NOMO-1 treated with dmso at 0.1 percent for 144 hours (cell line): ENCODE data around the gene ARID3C.
A peak's percentile ranks its signal among the peaks of the same experiment; 100 is the strongest.

Experiments
- DNase-seq: peaks from one replicate; lab custom pipeline; 2025; ENCODE audit not compliant: unreplicated experiment; lab: John Stamatoyannopoulos, UW

The ARID3C gene

GRCh38 chr9:34628656-34629490, at the start of gene ARID3C:
TSS of gene ARID3C (minus strand) at chr9:34629066. CDS start at chr9:34628014, 1,052 bp downstream.
- DNase-seq, result no peak

- DNase-seq, result no peak
These were observed 47.0 kb upstream of the ARID3C start for GRCh38 chr9:34675869-34676268.

GRCh38 chr9:34675048-34675714, 46.3 kb upstream of the ARID3C start:
- peak; percentile 51 for DNase-seq

- no peak for DNase-seq
These were observed 45.6 kb upstream of the ARID3C start for GRCh38 chr9:34674440-34674839.

GRCh38 chr9:34671307-34671706, 42.4 kb upstream of the ARID3C start:
- DNase-seq, result no peak

- DNase-seq, result no peak
These were observed 41.1 kb upstream of the ARID3C start for GRCh38 chr9:34669809-34670562.

GRCh38 chr9:34665381-34666250, 36.8 kb upstream of the ARID3C start:
- peak; percentile 94 for DNase-seq

- no peak for DNase-seq
These were observed 36.2 kb upstream of the ARID3C start for GRCh38 chr9:34665067-34665380.

- peak; percentile 80 for DNase-seq
These were observed 35.6 kb upstream of the ARID3C start for GRCh38 chr9:34664281-34665066.

- no peak for DNase-seq
These were observed 34.4 kb upstream of the ARID3C start for GRCh38 chr9:34663303-34663605.

GRCh38 chr9:34662526-34663302, 33.8 kb upstream of the ARID3C start, which contains the start of gene CCL27:
TSS of gene CCL27 (minus strand) at chr9:34662657. CDS start at chr9:34662633, 24 bp downstream.
- DNase-seq, result no peak

GRCh38 chr9:34659592-34660253, 30.9 kb upstream of the ARID3C start:
- no peak for DNase-seq

GRCh38 chr9:34658461-34658860, 29.6 kb upstream of the ARID3C start:
- DNase-seq, result no peak

- no peak for DNase-seq
These were observed 28.1 kb upstream of the ARID3C start for GRCh38 chr9:34656992-34657391.

- DNase-seq, result no peak
These were observed 26.5 kb upstream of the ARID3C start for GRCh38 chr9:34655394-34655793.

- DNase-seq, result no peak
These were observed 25.6 kb upstream of the ARID3C start for GRCh38 chr9:34654323-34655051.

GRCh38 chr9:34653151-34654072, 24.5 kb upstream of the ARID3C start:
- DNase-seq, result no peak
